ENCODE data around the gene PLCB3. TPM values are rescaled to one million over a fixed set of nuclear protein-coding genes. Genes with fewer than 3 reads are reported as not detected.

PLCB3 gene
- total and polyA plus RNA-seq, 5 donors from 2014 or later: 0.10 to 3.6 (median 0.31) TPM

DNA sequence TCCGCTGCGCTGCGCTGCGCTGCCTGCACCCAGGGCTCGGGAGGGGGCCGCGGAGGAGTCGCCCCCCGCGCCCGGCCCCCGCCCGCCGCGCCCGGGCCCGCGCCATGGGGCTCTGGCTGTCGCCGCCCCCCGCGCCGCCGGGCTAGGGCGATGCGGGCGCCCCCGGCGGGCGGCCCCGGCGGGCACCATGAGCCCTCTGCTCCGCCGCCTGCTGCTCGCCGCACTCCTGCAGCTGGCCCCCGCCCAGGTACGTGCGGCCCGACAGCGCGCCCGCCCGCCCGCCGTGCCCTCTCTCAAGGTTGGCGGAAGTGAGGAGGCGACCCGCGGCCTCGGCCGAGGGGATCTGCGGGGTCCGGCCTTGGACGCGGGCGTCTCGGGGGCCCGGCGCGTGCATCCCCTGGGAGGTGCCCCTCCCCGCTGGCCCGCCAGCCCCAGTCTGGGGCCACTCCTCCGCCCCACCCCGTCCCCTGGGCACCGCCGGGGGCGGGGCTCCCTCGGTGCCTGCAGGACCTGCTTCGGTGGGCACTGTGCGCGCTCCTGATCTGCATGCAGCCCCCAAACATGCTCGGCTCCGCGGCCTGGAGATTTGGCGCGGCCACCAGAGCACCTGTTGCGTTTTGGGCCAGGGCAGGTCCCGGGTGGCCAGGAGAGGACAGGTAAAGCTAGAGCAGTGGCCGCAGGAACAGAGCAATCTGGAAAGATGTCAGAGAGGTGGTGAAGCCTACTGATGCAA is 16.5 kb upstream of the PLCB3 start:
- no peaks in the 10 kb centered on the region for H3K9me3 Mint-ChIP-seq
- H3K4me3 Mint-ChIP-seq: peak overlapping the region; percentile 80 to 93 (median 84)
- H3K27ac Mint-ChIP-seq: peak overlapping the region; percentile 74 to 80 (median 76)
- DNase-seq (peak; percentile 55 to 60 (median 58)), ATAC-seq (ENCODE audit: low read depth in 2 of 2) (peak; percentile 54 to 63)
- no peaks in the 10 kb centered on the region for H3K36me3 Mint-ChIP-seq
- H3K4me1 Mint-ChIP-seq: peaks cover 0 to 40% (median 22%) of the 10 kb centered on the region in 4 donors
- Histone ChIP-seq H3K9me3 (ENCODE audit: control insufficient read depth in 2 of 2, low read length in 2 of 2) (no peaks in the 10 kb centered on the region), H3K27ac (ENCODE audit: insufficient read depth, low read length, poor library complexity, severe bottlenecking) (peak overlapping the region; percentile 68), H3K4me1 (ENCODE audit: control insufficient read depth, insufficient read depth, low read length, poor library complexity, severe bottlenecking) (peaks cover 32% of the 10 kb centered on the region), H3K27me3 (ENCODE audit: control insufficient read depth, insufficient read depth, low read length) (no peaks in the 10 kb centered on the region), H3K36me3 (ENCODE audit: control insufficient read depth, insufficient read depth, low read length) (no peaks in the 10 kb centered on the region), H3K4me3 (ENCODE audit: low read depth, low read length) (peak overlapping the region; percentile 48)
- no peaks in the 10 kb centered on the region for H3K27me3 Mint-ChIP-seq

DNA sequence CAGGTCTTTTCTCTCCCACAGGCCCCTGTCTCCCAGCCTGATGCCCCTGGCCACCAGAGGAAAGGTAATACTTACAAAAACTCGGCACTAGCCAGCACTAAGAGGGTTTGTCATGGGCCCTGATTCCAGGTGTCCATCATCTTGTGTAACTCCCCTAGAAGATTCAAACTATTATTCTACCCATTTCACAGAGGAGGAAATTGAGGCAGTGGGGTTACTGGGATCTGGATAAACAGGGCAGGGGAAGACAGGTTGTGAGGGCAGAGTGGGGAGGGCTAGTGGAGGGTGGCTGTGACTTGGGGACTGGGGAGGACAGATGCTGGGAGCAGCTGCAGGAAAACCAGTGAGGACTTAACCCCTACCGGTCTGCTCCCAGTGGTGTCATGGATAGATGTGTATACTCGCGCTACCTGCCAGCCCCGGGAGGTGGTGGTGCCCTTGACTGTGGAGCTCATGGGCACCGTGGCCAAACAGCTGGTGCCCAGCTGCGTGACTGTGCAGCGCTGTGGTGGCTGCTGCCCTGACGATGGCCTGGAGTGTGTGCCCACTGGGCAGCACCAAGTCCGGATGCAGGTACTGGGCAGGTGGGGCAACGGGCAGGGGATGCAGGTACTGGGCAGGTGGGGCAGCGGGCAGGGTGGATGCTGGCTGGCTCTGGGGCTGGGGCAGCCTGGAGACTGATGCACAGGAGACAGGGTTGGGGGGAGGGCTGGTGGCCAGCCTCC is 15.7 kb upstream of the PLCB3 start:
- Histone ChIP-seq H3K4me1 (ENCODE audit: control insufficient read depth, insufficient read depth, low read length, poor library complexity, severe bottlenecking) (peaks cover 32% of the 10 kb centered on the region), H3K27ac (ENCODE audit: insufficient read depth, low read length, poor library complexity, severe bottlenecking) (peak overlapping the region; percentile 68), H3K9me3 (ENCODE audit: control insufficient read depth in 2 of 2, low read length in 2 of 2) (no peaks in the 10 kb centered on the region), H3K27me3 (ENCODE audit: control insufficient read depth, insufficient read depth, low read length) (no peaks in the 10 kb centered on the region), H3K36me3 (ENCODE audit: control insufficient read depth, insufficient read depth, low read length) (no peaks in the 10 kb centered on the region), H3K4me3 (ENCODE audit: low read depth, low read length) (peak overlapping the region; percentile 48)
- peak overlapping the region; percentile 74 to 80 (median 76) for H3K27ac Mint-ChIP-seq
- H3K9me3 Mint-ChIP-seq: no peaks in the 10 kb centered on the region
- DNase-seq (no peak), ATAC-seq (ENCODE audit: low read depth in 2 of 2) (no peak)
- peak overlapping the region; percentile 80 to 93 (median 84) for H3K4me3 Mint-ChIP-seq
- H3K4me1 Mint-ChIP-seq: peaks cover 0 to 45% (median 23%) of the 10 kb centered on the region in 4 donors
- H3K27me3 Mint-ChIP-seq: no peaks in the 10 kb centered on the region
- H3K36me3 Mint-ChIP-seq: no peaks in the 10 kb centered on the region

DNA sequence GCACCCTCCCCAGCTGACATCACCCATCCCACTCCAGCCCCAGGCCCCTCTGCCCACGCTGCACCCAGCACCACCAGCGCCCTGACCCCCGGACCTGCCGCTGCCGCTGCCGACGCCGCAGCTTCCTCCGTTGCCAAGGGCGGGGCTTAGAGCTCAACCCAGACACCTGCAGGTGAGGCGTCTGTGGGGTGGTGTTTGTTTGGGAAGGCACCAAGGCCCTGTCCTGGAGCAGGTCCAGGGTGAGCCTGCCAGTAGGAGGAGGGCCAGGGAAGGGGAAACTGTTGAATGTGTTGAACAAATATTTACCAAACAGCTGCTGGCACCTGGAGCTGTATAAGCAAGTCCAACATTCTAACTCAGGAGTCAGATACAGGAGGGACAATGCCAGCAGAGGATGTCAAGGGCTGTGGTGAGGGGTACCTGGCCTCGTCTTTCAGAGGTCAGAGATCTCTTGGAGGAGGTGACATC is 13.8 kb upstream of the PLCB3 start:
- Histone ChIP-seq H3K4me1 (ENCODE audit: control insufficient read depth, insufficient read depth, low read length, poor library complexity, severe bottlenecking) (peaks cover 35% of the 10 kb centered on the region), H3K9me3 (ENCODE audit: control insufficient read depth in 2 of 2, low read length in 2 of 2) (no peaks in the 10 kb centered on the region), H3K36me3 (ENCODE audit: control insufficient read depth, insufficient read depth, low read length) (no peaks in the 10 kb centered on the region), H3K27ac (ENCODE audit: insufficient read depth, low read length, poor library complexity, severe bottlenecking) (no peak overlapping the region), H3K27me3 (ENCODE audit: control insufficient read depth, insufficient read depth, low read length) (no peaks in the 10 kb centered on the region), H3K4me3 (ENCODE audit: low read depth, low read length) (no peak overlapping the region)
- H3K9me3 Mint-ChIP-seq: no peaks in the 10 kb centered on the region
- H3K4me1 Mint-ChIP-seq: peaks cover 0 to 42% (median 18%) of the 10 kb centered on the region in 4 donors
- peak overlapping the region in 1 of 3 donors; percentile 65 for H3K27ac Mint-ChIP-seq
- DNase-seq (no peak), ATAC-seq (ENCODE audit: low read depth in 2 of 2) (no peak)
- no peaks in the 10 kb centered on the region for H3K27me3 Mint-ChIP-seq
- no peaks in the 10 kb centered on the region for H3K36me3 Mint-ChIP-seq
- peak overlapping the region in 2 of 4 donors; percentile 38 to 83 for H3K4me3 Mint-ChIP-seq

DNA sequence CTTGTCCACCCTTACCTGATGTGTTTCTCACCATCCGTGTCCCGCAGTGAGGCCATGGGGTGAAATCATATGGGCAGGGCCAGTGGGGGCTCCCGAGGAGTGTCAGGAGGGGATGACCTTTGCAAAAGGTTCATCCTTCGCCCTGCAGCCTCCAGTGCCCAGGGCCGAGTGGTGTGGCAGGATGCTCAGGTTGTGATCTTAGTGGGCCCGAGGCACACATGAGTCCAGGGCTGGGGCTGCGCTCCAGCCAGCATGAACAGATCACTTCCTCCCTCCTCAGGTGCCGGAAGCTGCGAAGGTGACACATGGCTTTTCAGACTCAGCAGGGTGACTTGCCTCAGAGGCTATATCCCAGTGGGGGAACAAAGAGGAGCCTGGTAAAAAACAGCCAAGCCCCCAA is 13.3 kb upstream of the PLCB3 start:
- peaks cover 0 to 42% (median 17%) of the 10 kb centered on the region in 4 donors for H3K4me1 Mint-ChIP-seq
- H3K27ac Mint-ChIP-seq: peak overlapping the region in 2 of 3 donors; percentile 17 to 86
- Histone ChIP-seq H3K4me3 (ENCODE audit: low read depth, low read length) (no peak overlapping the region), H3K4me1 (ENCODE audit: control insufficient read depth, insufficient read depth, low read length, poor library complexity, severe bottlenecking) (peaks cover 39% of the 10 kb centered on the region), H3K27ac (ENCODE audit: insufficient read depth, low read length, poor library complexity, severe bottlenecking) (no peak overlapping the region), H3K9me3 (ENCODE audit: control insufficient read depth in 2 of 2, low read length in 2 of 2) (no peaks in the 10 kb centered on the region), H3K36me3 (ENCODE audit: control insufficient read depth, insufficient read depth, low read length) (no peaks in the 10 kb centered on the region), H3K27me3 (ENCODE audit: control insufficient read depth, insufficient read depth, low read length) (no peaks in the 10 kb centered on the region)
- no peaks in the 10 kb centered on the region for H3K27me3 Mint-ChIP-seq
- DNase-seq (no peak), ATAC-seq (ENCODE audit: low read depth in 2 of 2) (no peak)
- H3K36me3 Mint-ChIP-seq: no peaks in the 10 kb centered on the region
- peak overlapping the region in 3 of 4 donors; percentile 38 to 87 (median 83) for H3K4me3 Mint-ChIP-seq
- no peaks in the 10 kb centered on the region for H3K9me3 Mint-ChIP-seq

DNA sequence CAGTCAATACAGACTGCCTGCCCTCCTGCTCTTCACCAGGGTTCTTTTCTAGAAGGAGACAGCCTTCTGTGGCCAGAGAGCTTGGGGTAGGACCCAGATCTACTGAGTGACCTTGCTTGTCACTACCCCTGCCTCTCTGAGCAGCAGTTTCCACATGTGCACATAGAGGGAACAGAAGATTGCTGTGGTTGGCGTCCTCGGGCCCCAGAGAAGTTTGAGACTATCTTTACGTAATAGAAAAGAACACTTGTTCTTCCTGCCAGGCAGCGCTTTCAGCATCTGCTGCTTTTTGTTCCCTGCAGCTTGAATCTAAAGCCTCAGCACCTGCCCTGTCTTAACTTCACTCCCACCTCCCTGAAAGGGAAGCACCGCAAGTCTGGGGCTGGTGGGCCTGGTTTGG is 12.3 kb upstream of the PLCB3 start:
- ATAC-seq (ENCODE audit: low read depth in 2 of 2): no peak
- H3K36me3 Mint-ChIP-seq: no peaks in the 10 kb centered on the region
- peak overlapping the region in 3 of 4 donors; percentile 36 to 87 (median 83) for H3K4me3 Mint-ChIP-seq
- DNase-seq: no peak
- Histone ChIP-seq H3K27ac (ENCODE audit: insufficient read depth, low read length, poor library complexity, severe bottlenecking) (no peak overlapping the region), H3K27me3 (ENCODE audit: control insufficient read depth, insufficient read depth, low read length) (no peaks in the 10 kb centered on the region), H3K9me3 (ENCODE audit: control insufficient read depth in 2 of 2, low read length in 2 of 2) (no peaks in the 10 kb centered on the region), H3K36me3 (ENCODE audit: control insufficient read depth, insufficient read depth, low read length) (peaks cover 4% of the 10 kb centered on the region), H3K4me3 (ENCODE audit: low read depth, low read length) (no peak overlapping the region), H3K4me1 (ENCODE audit: control insufficient read depth, insufficient read depth, low read length, poor library complexity, severe bottlenecking) (peaks cover 35% of the 10 kb centered on the region)
- no peaks in the 10 kb centered on the region for H3K27me3 Mint-ChIP-seq
- H3K27ac Mint-ChIP-seq: peak overlapping the region; percentile 48 to 86 (median 71)
- H3K4me1 Mint-ChIP-seq: peaks cover 0 to 45% (median 23%) of the 10 kb centered on the region in 4 donors
- no peaks in the 10 kb centered on the region for H3K9me3 Mint-ChIP-seq

DNA sequence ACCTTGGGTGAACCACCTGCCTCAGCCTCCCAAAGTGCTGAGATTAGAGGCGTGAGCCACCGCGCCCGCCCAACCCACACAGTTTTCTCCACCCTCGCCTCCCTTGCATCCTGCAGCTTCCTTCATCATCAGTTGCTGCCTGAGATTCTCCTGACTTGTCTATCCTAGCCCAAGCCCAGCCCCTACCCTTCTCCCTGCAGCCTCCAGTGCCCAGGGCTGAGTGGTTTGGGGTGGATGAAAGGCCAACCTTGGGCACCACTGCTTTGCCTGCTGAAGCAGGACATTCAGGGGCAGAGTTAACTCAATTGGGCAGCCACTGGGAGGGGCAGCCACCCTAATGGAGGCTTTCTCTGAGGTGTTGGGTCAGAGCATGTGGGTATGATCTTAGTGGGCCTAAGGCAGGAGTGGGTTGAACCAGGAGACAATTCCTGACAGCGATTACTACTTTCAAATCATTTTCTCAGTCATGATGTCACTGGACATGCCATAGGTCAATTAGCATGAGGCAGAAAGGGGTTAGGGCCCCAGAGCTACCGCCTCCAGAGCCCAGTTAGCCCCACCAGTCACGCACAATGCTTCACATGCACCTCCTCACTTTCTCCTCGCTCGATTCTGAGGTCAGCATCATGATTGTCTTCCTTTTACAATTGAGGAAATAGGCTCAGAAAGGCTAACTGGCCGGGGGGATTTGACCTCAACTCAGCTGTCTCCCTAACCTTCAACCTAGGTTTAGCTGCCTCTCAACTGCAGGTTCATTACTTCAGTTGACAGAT is 11.5 kb upstream of the PLCB3 start:
- DNase-seq (no peak), ATAC-seq (ENCODE audit: low read depth in 2 of 2) (no peak)
- H3K36me3 Mint-ChIP-seq: no peaks in the 10 kb centered on the region
- Histone ChIP-seq H3K36me3 (ENCODE audit: control insufficient read depth, insufficient read depth, low read length) (peaks cover 4% of the 10 kb centered on the region), H3K4me1 (ENCODE audit: control insufficient read depth, insufficient read depth, low read length, poor library complexity, severe bottlenecking) (peaks cover 41% of the 10 kb centered on the region), H3K27ac (ENCODE audit: insufficient read depth, low read length, poor library complexity, severe bottlenecking) (peak overlapping the region; percentile 100), H3K4me3 (ENCODE audit: low read depth, low read length) (peak overlapping the region; percentile 59), H3K9me3 (ENCODE audit: control insufficient read depth in 2 of 2, low read length in 2 of 2) (no peaks in the 10 kb centered on the region), H3K27me3 (ENCODE audit: control insufficient read depth, insufficient read depth, low read length) (no peaks in the 10 kb centered on the region)
- H3K27ac Mint-ChIP-seq: peak overlapping the region; percentile 93 to 99 (median 98)
- H3K4me3 Mint-ChIP-seq: peak overlapping the region; percentile 87 to 98 (median 94)
- H3K4me1 Mint-ChIP-seq: peaks cover 0 to 48% (median 23%) of the 10 kb centered on the region in 4 donors
- no peaks in the 10 kb centered on the region for H3K27me3 Mint-ChIP-seq
- H3K9me3 Mint-ChIP-seq: no peaks in the 10 kb centered on the region
